Measurements from ENCODE around the gene ZNF710. TPM values are rescaled to one million over a fixed set of nuclear protein-coding genes. Genes with fewer than 3 reads are reported as not detected.
A peak's percentile ranks its signal among the peaks of the same experiment; 100 is the strongest.

ZNF710 gene
- total RNA-seq, 1 donor from 2014 or later, result 23.1 TPM

DNA sequence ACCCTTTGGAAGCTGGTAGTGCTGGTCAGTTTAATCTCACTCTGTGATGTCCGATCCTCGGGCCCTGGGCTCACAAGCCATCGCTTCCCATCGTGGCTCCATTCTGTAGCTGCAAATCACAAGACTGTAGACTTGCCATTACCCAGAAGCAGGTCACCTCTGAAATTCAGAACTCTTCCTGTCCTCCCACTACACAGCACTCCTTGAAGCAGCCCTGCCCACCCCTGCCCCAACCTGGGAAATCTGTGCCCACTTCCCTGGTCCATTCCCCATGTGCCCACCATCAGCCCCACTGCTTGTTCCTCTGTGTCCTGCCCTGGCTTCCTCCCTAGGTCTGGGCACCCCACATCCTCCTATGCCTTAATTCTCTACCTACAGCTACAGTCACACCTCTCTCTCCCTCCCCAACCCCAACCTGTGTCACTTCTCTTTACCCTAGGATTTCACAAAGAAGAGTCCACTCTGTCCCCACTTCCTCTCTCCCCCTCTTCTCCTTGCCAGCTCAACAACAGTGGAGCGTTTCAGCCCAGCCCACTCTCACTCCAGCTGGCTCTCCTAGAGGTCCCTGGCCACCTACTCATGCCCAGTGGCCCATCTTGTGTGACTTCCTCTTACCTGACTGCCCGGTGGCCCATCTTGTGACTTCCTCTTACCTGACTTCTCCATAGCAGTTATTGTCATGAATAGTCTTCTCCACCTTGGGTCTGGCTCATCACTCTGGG, 8.3 kb downstream of the ZNF710 start:
- intact Hi-C loops (cut with DNase I), result no loop called here
- Histone ChIP-seq H3K27ac (no peak overlapping the region), H3K4me1 (peaks cover 45% of the 10 kb centered on the region), H3K4me3 (no peak overlapping the region), H3K9me3 (peaks cover 6% of the 10 kb centered on the region), H3K27me3 (no peaks in the 10 kb centered on the region), H3K36me3 (no peaks in the 10 kb centered on the region)
- no peak for TF ChIP-seq POLR2A (IDR thresholded peaks at IDR 0.05)
- TF ChIP-seq, protein P1, sequence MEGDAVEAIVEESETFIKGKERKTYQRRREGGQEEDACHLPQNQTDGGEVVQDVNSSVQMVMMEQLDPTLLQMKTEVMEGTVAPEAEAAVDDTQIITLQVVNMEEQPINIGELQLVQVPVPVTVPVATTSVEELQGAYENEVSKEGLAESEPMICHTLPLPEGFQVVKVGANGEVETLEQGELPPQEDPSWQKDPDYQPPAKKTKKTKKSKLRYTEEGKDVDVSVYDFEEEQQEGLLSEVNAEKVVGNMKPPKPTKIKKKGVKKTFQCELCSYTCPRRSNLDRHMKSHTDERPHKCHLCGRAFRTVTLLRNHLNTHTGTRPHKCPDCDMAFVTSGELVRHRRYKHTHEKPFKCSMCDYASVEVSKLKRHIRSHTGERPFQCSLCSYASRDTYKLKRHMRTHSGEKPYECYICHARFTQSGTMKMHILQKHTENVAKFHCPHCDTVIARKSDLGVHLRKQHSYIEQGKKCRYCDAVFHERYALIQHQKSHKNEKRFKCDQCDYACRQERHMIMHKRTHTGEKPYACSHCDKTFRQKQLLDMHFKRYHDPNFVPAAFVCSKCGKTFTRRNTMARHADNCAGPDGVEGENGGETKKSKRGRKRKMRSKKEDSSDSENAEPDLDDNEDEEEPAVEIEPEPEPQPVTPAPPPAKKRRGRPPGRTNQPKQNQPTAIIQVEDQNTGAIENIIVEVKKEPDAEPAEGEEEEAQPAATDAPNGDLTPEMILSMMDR (IDR thresholded peaks at IDR 0.05), result no peak
- TF ChIP-seq POLR2AphosphoS5 (IDR thresholded peaks at IDR 0.05; ENCODE audit: insufficient read depth in 1 of 2, low read depth in 1 of 2), result no peak
- no peak for DNase-seq (ENCODE audit: extremely low spot score in 2 of 2)

DNA sequence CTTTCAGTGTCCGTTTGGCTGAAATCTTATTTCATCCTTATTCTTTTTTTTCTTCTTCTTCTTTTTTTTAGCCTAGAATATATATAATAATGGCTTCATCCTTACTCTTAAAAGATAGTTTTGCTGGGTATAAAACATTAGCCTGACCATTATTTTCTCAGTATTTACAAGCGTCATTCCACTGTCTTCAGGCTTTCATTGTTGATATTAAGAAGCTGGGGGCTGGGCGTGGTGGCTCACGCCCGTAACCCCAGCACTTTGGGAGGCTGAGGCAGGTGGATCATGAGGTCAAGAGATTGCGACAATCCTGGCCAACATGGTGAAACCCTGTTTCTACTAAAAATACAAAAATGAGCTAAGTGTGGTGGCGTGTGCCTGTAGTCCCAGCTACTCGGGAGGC, 10.6 kb downstream of the ZNF710 start:
- H3K36me3 ChIP-seq, result no peaks in the 10 kb centered on the region
- TF ChIP-seq POLR2AphosphoS5 (IDR thresholded peaks at IDR 0.05; ENCODE audit: insufficient read depth in 1 of 2, low read depth in 1 of 2) (no peak), POLR2A (IDR thresholded peaks at IDR 0.05) (no peak)
- TF ChIP-seq, protein P1 (IDR thresholded peaks at IDR 0.05), result no peak
- peaks cover 6% of the 10 kb centered on the region for H3K9me3 ChIP-seq
- no peaks in the 10 kb centered on the region for H3K27me3 ChIP-seq
- H3K4me1 ChIP-seq, result peaks cover 28% of the 10 kb centered on the region
- H3K27ac ChIP-seq, result no peak overlapping the region
- H3K4me3 ChIP-seq, result no peak overlapping the region
- DNase-seq (ENCODE audit: extremely low spot score in 2 of 2), result no peak
- intact Hi-C loops (cut with DNase I), result no loop called here

DNA sequence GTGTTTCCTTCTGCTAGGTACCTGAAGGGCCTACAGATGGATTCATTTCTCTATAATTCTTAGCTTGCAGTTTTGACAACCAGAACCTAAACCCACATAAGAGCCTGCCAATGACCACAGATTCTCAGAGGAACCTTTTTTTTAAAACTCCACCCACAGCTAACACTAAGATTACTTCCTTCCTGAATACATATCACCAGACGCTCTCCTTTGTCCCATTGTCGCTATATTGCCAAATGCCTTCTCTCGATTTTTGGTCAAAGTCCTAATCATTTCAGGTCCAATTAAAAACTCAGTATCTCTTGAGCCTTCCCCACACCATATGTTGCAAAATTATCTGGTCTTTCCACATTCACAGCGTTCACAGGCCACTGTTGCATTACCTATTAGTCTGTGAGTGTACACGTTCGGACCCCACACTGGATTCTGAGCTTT, 12.4 kb downstream of the ZNF710 start:
- intact Hi-C loops (cut with DNase I), result no loop called here
- Histone ChIP-seq H3K4me3 (no peak overlapping the region), H3K27me3 (no peaks in the 10 kb centered on the region), H3K9me3 (peaks cover 6% of the 10 kb centered on the region), H3K4me1 (peaks cover 15% of the 10 kb centered on the region), H3K27ac (no peak overlapping the region), H3K36me3 (no peaks in the 10 kb centered on the region)
- TF ChIP-seq POLR2A (IDR thresholded peaks at IDR 0.05), result no peak
- no peak for DNase-seq (ENCODE audit: extremely low spot score in 2 of 2)

DNA sequence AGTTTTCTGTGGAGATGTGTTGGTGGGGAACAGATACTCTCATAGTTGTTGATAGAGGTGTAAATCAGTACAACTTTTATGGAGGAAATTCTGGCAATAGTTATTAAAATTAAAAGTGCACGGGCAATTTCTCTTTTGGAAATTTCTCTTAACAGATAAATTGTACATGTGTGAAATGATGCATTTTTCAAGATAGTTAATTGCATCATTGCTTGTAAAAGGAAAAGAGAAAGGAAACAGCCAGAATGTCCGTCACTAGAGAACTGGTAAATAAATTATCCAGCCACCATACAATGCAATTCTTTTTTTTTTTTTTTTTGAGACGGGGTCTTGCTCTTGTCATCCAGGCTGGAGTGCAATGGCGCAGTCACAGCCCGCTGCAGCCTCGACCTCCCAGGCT, 14.2 kb downstream of the ZNF710 start:
- Histone ChIP-seq H3K4me1 (peaks cover 16% of the 10 kb centered on the region), H3K4me3 (no peak overlapping the region), H3K9me3 (peaks cover 6% of the 10 kb centered on the region), H3K27me3 (no peaks in the 10 kb centered on the region), H3K27ac (no peak overlapping the region), H3K36me3 (no peaks in the 10 kb centered on the region)
- TF ChIP-seq, protein P1 (IDR thresholded peaks at IDR 0.05), result no peak
- TF ChIP-seq POLR2A (IDR thresholded peaks at IDR 0.05), result no peak
- TF ChIP-seq POLR2AphosphoS5 (IDR thresholded peaks at IDR 0.05; ENCODE audit: insufficient read depth in 1 of 2, low read depth in 1 of 2), result no peak
- no peak for DNase-seq (ENCODE audit: extremely low spot score in 2 of 2)
- intact Hi-C loops (cut with DNase I), result no loop called here

DNA sequence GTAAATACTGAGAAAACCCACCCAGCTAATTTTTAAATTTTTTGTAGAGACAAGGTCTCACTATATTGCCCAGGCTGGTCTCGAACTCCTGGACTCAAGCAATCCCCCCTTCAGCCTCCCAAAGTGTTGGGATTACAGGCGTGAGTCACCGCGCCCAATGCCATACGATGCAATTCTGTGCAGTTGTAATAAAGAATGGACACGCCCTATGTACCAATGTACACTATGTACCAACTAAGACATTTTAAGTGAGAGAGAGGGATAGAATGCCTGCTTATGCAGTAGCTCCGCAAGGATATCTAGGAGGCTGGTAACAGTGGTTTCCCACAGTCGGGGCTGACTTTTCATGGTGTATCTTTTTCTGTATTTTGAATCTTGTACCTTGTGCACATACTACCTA, 14.6 kb downstream of the ZNF710 start:
- Histone ChIP-seq H3K27ac (no peak overlapping the region), H3K4me3 (no peak overlapping the region), H3K4me1 (peaks cover 21% of the 10 kb centered on the region), H3K27me3 (no peaks in the 10 kb centered on the region), H3K9me3 (peaks cover 6% of the 10 kb centered on the region), H3K36me3 (no peaks in the 10 kb centered on the region)
- peak in 1 of 2 donors; percentile 47 for DNase-seq (ENCODE audit: extremely low spot score in 2 of 2)
- intact Hi-C loops (cut with DNase I), result no loop called here
- TF ChIP-seq, protein P1 (IDR thresholded peaks at IDR 0.05), result no peak
- peak in 1 of 2 donors; percentile 24 for TF ChIP-seq POLR2AphosphoS5 (IDR thresholded peaks at IDR 0.05; ENCODE audit: insufficient read depth in 1 of 2, low read depth in 1 of 2)
